Epithelial cell of proximal tubule (primary cell): ENCODE measurements around the gene PHACTR2. TPM values are rescaled to one million over a fixed set of nuclear protein-coding genes. Genes with fewer than 3 reads are reported as not detected.
"Not testable (repeated sequence)": the region's sequence is repeated elsewhere in the genome, so short reads cannot be mapped to it uniquely, and the experiment has no call there.

ENCODE experiments used
- DNase-seq: peaks from one replicate; pipeline ENCODE4 v3.0.0-alpha.2; 2011; ENCODE audit warnings: low read depth
- H3K4me3 ChIP-seq: 2 replicates; pipeline ENCODE4 v1.5.1; 2011; ENCODE audit warnings: low read depth, mild to moderate bottlenecking, low read length
- total RNA-seq: library from RNA; depleted of rRNA; stranded (reverse); fragments of >200 nt; gene quantifications from 2 replicates; pipeline ENCODE4 v1.2.3, GENCODE V29; 2015
- TF ChIP-seq, protein P1 (sequence below): conservative IDR thresholded peaks from 2 replicates; pipeline ENCODE4 v1.5.1; 2012; ENCODE audit warnings: low read depth, mild to moderate bottlenecking, low read length

PHACTR2 gene
- total RNA-seq, 1 donor from 2014 or later: 13.8 TPM

DNA sequence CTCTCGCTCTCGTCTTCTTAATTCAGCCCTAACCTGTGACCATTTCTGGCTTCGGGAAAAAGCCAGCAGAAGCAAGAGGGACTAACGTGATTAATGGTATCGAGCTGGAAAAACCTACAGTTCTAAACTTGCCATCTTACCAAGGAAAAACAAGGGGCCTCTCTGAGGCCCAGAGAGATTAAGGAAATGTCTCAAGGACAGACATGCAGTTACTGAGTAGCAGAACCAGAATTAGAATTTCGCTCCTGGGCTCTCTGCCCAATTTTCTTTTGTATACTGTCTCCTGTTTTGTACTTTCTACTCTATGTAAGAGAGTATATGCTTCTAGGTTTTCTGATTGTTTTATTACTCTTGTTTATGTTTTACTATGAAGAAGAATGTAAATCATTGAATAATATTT, 97.6 kb downstream of the PHACTR2 start:
- no peak for DNase-seq
- no peak overlapping the region for H3K4me3 ChIP-seq
- TF ChIP-seq, protein P1, sequence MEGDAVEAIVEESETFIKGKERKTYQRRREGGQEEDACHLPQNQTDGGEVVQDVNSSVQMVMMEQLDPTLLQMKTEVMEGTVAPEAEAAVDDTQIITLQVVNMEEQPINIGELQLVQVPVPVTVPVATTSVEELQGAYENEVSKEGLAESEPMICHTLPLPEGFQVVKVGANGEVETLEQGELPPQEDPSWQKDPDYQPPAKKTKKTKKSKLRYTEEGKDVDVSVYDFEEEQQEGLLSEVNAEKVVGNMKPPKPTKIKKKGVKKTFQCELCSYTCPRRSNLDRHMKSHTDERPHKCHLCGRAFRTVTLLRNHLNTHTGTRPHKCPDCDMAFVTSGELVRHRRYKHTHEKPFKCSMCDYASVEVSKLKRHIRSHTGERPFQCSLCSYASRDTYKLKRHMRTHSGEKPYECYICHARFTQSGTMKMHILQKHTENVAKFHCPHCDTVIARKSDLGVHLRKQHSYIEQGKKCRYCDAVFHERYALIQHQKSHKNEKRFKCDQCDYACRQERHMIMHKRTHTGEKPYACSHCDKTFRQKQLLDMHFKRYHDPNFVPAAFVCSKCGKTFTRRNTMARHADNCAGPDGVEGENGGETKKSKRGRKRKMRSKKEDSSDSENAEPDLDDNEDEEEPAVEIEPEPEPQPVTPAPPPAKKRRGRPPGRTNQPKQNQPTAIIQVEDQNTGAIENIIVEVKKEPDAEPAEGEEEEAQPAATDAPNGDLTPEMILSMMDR: no peak

DNA sequence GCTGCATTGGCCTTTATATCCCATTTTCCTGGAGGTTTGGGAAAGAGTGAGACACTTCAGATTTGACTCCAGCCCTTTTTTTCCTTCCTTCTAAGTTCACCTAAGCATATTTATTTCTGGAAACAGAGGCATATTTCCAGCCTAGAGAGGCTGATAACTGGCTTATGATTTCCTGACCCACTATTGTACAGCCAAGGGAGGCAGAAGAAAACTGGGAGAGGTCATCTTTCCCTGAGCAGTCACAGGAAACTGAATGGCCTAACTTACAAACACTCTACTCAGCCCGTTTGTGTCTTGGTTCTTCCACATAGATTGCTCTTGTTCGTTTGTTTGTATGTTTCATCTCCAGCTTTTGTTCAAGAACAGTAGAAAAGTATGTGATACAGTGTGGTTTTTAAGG, 101.2 kb downstream of the PHACTR2 start:
- no peak for DNase-seq
- TF ChIP-seq, protein P1: no peak
- H3K4me3 ChIP-seq: no peak overlapping the region

DNA sequence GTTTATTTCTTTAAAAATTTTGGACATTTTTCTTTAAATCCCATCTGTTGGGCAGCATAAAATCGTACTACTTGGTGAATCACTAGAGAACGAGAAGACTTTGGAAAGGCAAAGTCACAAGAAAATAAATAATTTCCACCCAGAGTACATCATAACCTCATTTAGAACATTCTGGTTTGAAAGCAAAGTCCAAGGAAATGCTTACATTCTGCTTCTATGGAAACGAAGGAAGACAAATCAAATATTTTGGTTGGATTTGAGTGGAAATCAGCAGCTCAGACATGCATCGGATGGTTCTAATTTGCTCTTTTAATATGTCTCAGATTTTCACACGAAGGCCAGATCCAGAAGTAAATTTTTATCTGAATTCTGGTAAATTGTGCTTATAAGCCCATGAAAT, 104.7 kb downstream of the PHACTR2 start:
- DNase-seq: no peak
- TF ChIP-seq, protein P1: no peak
- H3K4me3 ChIP-seq: no peak overlapping the region

DNA sequence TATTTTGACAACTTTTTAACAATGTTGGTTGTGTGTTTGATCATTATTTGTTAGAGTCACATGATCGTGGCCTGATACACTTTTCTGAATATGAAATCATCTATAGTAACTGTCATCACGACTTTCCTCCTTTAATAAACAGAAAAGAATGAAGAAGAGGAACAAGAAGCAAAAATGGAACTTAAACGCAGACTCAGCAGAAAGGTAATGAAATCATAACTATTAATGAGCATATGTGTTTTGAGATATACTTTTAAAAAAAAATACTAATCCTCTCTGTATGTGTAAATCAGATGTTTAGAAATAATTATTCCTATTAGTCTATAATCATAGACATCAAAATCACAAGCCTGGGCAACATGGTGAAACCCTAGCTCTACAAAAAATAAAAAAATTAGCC, 105.3 kb downstream of the PHACTR2 start:
- DNase-seq: no peak
- no peak overlapping the region for H3K4me3 ChIP-seq
- TF ChIP-seq, protein P1: no peak

DNA sequence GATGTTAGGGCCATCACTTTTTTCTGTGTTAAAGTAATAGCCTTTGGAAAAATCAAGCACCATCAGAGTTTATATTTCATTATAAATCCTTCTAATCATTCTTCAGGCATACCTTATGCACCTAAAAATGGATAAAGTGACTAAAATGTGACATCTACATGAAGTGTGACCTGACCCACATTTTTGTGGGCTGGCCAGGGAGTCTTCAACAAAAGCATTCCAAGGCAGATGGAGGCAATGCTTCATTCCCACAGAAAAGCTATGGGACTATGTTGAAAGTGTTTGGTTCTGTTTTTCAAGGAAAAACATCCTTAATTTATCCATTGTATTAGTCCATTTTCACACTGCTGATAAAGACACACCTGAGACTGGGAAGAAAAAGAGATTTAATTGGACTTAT, 106.6 kb downstream of the PHACTR2 start:
- TF ChIP-seq, protein P1: no peak
- no peak for DNase-seq
- no peak overlapping the region for H3K4me3 ChIP-seq

DNA sequence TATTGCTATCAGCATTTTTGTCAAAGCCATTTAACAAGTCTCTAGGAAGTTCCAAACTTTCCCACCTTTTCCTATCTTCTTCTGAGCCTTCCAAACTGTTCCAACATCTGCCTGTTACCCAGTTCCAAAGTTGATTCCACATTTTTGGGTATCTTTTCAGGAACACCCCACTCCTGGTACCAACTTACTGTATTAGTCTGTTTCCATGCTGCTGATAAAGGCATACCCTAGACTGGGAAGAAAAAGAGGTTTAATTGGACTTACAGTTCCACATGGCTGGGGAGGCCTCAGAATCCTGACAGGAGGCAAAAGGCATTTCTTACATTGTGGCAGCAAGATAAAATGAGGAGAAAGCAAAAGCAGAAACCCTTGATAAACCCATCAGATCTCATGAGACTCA, 108.6 kb downstream of the PHACTR2 start:
- DNase-seq, H3K4me3 ChIP-seq: not testable (repeated sequence)

DNA sequence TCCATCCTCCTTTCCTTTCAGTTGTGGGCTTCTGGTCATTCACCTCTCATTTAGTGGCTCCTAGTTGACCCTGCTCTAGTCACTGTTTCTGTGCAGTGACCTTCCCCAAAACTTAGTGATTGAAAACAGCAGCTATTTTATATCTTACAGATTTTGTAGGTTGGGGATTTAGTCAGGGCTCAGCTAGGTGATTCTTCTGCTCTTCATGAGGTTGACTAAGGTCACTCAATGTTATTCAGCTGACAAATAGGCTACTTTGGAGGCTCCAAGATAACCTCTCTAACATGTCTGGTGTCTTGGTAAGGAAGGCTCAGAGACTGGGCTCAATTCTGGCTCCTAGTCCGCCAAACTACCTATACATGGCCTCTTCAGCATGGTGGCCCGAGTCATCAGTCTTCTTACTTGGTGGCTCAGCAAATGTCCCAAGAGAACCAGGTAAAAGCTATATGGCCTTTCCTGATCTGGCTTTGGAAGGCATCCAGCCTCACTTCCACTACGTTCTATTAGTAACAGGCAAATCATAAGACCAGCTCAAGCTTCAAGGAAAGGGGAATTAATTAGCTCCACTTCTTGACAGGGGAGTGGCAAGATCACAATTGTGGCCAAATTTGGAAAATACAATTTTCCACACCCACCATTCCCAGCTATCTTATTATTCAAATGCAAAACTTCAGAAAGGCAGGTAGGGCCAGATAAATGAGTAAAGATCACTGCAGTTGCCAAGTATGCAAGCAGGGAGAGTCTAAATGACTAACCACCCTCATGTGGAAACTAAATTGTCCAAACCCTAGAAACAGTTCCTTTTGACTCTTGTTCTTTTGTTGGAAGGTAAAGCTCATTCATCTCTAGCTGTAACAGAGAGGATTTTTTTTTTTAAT, 114.9 kb downstream of the PHACTR2 start:
- TF ChIP-seq, protein P1: no peak
- no peak for DNase-seq
- no peak overlapping the region for H3K4me3 ChIP-seq
